HUDEP-2 (cell line): ENCODE data around the gene NLGN3.

Source experiments
- DNase-seq, 76 experiments: peaks; one replicate each; lab custom pipeline; 2025; ENCODE audit not compliant: unreplicated experiment in 76 of 76; lab: John Stamatoyannopoulos, UW

The NLGN3 gene

GRCh38 chrX:71199252-71200008 lies 54.8 kb downstream of the NLGN3 start:
- DNase-seq = no peak

- DNase-seq = no peak
Measured at GRCh38 chrX:71210816-71211215, 66.2 kb downstream of the NLGN3 start.

GRCh38 chrX:71212536-71212935 lies 67.9 kb downstream of the NLGN3 start:
- no peak for DNase-seq

GRCh38 chrX:71214152-71214551 lies 69.5 kb downstream of the NLGN3 start:
- no peak for DNase-seq

GRCh38 chrX:71214604-71215337 lies 70.1 kb downstream of the NLGN3 start:
- DNase-seq = no peak

- no peak for DNase-seq
Measured at GRCh38 chrX:71215338-71215912, 70.8 kb downstream of the NLGN3 start.

- DNase-seq = no peak
Measured at GRCh38 chrX:71216485-71216884, 71.8 kb downstream of the NLGN3 start.

- DNase-seq = peak in 1 of 76 experiments; percentile 0
Measured at GRCh38 chrX:71217298-71217697, 72.7 kb downstream of the NLGN3 start.
